Limb (tissue), 2 donors: ENCODE results near the gene TTLL11.
A peak's percentile ranks its signal among the peaks of the same experiment; 100 is the strongest.

Experiments used
- DNase-seq, 2 donors: peaks; one replicate each; pipeline ENCODE4 v3.0.0-alpha.2; 2016; ENCODE audit errors: extremely low spot score in 2 of 2

The TTLL11 gene

GRCh38 chr9:121835587-121836365, 257.3 kb downstream of the TTLL11 start:
- DNase-seq = peak in 1 of 2 donors; percentile 1

- peak in 1 of 2 donors; percentile 11 for DNase-seq
These were observed 260.0 kb downstream of the TTLL11 start for GRCh38 chr9:121833061-121833460.

GRCh38 chr9:121831869-121832268, 261.2 kb downstream of the TTLL11 start:
- peak in 1 of 2 donors; percentile 8 for DNase-seq

DNA sequence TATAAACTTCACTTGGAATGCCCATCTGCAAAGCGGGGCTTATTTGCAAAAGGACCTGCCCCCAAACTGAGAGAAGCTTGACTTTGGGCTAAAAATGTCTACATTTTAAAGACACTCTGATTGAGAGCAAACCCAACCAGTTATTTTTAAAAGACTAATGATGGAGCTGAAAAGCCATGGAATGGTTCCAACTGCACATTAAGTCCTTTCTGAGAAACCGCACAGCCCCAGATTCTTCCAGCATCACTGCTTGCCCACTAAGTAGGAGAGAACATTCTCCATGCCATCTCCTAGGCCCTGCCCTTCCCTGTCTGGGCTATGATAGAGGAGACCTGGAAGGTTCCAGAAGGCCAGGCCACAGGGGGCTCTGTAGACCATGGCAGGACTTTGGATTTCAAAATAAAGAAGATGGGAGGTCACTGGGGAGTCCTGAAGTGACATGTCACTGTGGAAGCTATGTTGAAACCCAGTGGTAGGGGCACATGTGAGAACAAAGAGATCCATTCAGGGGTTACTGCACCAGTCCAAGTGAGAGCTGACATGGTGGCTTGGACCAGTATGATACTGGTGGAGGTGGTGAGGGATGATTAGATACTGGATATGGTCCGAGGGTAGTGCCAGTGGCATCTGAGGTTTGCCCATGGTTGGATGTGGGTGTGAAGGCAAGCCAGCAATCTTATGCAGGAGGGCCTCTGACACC, 262.5 kb downstream of the TTLL11 start:
- no peak for DNase-seq

- no peak for DNase-seq
These were observed 265.7 kb downstream of the TTLL11 start for GRCh38 chr9:121827251-121827967.

DNA sequence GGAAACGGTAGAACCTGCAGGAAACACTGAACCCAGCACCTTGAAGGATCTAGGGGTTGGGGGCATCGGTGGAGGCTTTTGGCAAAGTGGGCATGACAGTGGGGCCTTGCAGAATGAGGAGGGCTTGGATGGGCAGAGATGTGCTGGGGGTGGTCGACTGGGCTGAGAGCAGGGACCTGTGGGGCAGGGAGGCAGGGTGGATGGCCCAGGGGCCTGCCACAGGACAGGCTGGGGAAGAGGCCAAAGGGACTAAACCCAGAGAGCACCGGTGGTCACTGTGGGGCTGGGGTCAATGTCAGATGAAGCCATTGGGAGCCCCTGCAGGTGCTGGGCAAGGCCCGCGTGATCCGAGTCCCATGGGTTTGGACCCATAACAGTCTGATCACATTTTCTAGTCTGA, 266.4 kb downstream of the TTLL11 start:
- no peak for DNase-seq

DNA sequence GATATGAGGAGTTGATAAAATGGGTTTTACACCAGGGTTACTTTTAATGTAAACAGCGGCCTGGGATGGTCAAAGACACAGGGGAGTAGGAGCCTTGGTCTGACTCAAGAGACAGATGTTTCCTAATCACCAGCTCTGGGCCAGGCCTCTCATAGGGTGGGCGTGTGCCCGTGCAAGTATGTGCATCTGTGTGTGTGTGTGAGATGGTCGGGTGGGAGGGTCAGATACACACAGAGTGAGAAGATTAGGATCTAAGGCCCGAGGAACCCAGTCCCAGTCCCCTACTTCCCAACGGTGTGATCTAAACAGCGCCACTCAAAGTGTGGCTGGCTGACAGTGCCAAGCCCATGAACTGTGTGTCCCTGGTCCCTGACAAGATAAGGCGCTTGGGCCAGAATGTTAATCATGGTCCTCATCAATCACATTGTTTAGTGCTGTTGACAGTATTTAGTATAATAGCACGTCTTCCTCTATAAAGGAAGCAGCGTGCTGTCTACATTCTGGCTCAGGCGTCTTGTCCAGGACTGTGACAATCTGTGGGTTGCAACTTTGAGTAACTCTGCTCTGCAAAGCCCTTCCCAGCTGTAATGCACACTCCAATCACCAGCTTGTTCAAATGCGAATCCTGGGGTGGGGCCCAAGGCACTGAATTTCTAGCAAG, 267.9 kb downstream of the TTLL11 start:
- no peak for DNase-seq

DNA sequence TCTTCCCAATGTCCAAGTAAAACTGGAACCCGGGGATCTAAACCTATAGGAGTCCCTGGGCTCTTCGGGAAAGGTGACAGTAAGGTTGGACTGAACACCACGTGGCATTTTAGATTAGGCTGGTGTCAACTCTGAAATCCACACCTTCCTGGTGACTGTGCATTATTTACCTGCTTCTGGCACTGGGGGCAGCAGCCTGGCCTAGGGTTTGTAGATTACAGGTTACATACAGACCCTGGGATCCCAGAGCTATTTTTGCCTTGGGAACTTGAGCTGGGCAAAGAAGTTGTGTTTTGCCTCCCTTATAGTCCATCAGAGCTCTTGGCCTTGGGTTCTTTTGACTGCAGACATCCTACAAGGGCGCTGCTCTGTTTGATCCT, 268.5 kb downstream of the TTLL11 start:
- DNase-seq = no peak

GRCh38 chr9:121823451-121824169, 269.5 kb downstream of the TTLL11 start:
- no peak for DNase-seq

DNA sequence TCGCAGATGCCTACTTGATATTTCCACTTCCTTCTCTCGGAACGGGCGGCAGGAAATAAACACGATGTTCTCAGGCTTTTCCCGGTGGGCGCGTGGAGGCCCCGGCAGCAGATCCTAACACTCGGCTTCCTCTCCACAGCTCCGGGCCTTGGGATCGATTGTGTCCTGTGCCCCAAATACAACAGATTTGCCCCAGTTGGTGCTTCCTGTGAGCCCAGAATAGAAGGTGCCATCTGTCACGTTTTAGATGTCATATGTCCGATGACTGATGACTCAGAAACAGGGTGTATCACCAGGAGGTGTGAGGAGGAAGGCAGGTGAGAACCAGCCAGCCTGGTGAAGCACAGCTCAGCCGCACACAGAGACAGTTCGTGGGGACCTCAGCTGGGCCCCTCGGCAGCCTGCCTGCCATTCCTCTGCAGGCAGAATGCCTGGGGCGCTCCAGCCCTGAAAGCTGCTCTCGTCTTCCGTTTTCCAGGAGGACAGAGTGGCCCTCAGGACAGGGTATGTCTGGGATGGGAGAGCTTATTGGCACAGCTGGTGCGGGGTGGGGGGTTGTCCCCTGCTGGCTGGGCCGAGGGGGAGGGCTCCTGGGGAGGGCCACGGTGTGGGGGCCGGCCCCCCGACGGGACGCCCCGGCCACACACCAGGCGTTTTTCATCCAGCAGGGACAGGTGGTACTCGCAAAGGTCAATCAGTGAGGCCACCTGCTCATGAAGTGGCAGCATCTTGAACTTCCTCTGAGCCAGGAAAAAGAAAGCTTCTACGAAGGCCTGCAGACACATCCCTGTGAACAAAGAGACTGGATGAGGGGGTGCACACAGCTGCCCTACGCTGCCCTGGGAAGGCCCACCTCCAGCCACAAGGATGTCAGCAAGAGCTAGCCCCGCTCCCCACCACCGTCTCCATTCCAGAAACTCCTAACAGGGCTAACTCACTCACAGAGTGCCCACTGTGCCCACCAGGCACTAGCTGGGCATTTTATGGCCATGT, 270.7 kb downstream of the TTLL11 start:
- peak in 1 of 2 donors; percentile 29 for DNase-seq

DNA sequence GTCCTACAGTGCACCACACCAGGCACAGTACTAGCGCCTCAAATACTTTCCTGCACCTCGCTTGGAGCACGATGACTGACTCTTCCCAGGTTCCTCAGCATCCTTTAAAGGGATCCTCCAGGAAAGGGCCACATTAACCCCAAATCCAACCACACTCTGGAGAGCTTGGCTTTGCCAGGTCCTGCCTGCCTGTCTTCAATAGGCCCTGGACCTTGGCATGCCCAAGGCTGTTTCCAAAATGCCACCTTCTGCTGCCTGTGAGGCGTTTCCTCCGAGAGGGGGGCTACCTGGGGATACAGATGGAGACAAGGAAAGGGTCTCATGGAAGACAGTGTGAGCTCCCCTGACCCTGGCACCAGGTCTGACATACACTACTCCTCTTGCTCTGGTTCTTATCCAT, 271.8 kb downstream of the TTLL11 start:
- no peak for DNase-seq

DNA sequence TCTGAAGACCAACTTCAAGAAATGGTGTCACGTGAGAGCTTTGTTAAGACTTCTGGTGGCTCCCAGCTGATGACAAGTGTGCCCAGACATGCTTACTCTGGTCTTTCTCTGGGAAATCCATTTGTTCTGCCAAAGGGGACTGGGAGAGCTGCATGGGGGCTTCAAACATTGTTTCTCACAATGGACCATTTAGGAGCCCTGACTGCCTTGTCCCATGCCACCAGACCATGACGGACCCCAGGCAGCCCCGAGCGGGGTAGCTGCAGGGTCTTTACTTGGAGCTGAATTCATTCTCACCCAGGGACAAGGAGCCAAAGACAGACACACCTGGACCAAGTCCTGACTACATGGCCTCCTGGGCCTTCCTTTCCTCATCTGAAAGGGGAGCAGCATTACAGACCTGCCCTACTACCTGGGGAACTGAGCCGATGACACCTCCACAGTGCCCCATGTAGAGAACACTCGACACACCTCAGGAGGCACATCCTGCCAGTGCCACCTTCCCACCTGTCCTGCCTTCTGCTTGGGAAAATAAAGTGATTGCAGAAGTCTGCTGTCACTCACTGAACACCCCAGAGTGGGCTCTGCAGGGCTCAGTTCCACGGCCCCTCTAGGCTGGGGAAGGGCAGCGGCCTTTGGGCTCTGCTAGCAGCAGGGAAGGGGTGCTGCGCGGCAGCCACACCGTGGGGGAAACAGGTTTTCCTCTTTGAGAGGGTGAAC, 272.7 kb downstream of the TTLL11 start:
- peak in 1 of 2 donors; percentile 26 for DNase-seq

GRCh38 chr9:121819428-121820231, 273.5 kb downstream of the TTLL11 start:
- DNase-seq = peak; percentile 41 to 70

GRCh38 chr9:121818841-121819427, 274.2 kb downstream of the TTLL11 start:
- peak in 1 of 2 donors; percentile 24 for DNase-seq

DNA sequence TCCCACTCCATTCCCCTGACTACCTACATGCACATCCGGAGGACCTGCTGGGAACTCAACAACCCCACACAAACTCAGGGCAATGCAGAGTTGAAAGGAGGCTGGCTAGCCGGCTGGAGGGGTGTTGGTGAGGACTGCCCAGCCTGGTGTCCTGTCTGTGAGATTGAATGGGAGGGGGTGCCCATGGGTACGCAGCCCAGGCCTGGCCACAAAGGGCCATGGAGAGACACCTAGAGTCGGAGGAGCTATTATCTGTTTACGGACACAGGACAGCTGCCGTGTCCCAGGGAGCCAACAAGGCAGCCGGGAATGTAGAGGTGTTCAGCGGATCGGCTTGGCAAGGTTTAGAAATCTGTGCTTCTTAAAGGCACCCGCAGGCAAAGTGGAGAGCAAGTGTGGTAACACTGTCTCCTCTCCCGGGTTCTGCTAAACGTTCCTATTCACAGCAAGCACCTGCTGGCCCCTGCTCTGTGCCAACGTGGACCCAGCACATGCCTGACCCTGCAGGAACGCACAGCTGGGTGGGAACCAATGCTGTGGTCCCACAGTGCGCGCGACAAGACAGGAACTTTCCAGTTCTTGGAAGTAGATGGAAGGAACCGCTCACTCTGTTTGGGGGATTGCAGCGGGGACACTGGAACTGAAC, 275.0 kb downstream of the TTLL11 start:
- DNase-seq = peak in 1 of 2 donors; percentile 27

GRCh38 chr9:121817476-121817875, 275.6 kb downstream of the TTLL11 start:
- DNase-seq = no peak

DNA sequence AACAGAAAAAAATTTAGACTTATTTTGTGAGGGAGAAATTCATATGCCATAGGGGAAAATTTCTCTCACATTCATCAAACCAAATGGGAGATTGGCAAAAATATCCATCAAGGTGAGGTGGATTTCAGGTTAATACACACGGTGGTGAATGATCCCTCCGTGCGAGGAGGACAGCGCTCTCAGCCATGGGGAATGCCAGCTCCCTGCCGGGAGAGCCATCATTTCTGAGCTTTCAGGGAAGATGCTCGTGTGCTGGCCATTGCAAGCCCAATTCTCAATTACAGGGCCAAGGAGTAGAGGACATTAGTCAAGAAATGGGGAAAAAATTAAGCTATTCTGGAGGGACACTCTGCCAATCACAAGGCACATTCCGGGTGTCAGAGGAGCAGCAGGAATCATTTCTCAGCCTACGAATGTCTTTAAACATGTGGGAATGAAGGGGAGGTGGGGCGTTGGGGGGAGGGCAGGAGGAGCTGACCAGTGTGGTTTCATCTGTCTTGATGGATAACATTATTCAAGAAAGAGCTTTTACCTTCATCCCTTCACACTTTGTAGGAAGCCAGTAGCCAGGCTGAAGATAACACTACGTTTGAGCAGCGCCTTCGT, 276.2 kb downstream of the TTLL11 start:
- no peak for DNase-seq
